Measurements from ENCODE around the gene FAM98C.

The FAM98C gene

GRCh38 chr19:38392707-38393308 is 10.1 kb upstream of the FAM98C start:
- in situ Hi-C loops (cut with MboI; ENCODE audit: low sequenced_read_pairs, unreplicated experiment): no loop called here
- DNase-seq (ENCODE audit: low spot score): no peak
- TF ChIP-seq CTCF (IDR thresholded peaks at IDR 0.05; ENCODE audit: borderline replicate concordance, control extremely low read depth, extremely low read depth, insufficient read depth, missing control alignments): no peak

DNA sequence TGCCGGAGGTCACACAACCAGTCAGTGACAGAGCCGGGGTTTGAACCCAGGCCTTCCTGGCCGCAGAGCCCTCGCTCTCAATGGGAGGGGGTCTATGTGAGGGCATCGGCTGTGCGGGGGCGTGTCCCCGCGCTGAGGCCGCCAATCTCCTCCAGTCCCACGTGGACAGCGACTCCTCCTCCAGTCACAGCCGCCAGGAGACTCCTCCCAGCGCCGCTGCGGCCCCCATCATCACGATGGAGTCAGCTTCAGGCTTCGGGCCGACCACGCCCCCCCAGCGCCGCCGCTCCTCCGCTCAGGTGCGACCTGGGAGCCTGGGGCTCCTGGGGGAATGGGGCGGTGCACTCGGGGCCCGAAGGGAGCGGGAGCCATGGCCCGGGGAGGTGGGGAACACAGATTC is 8.4 kb upstream of the FAM98C start:
- in situ Hi-C loops (cut with MboI; ENCODE audit: low sequenced_read_pairs, unreplicated experiment): no loop called here
- TF ChIP-seq CTCF (IDR thresholded peaks at IDR 0.05; ENCODE audit: borderline replicate concordance, control extremely low read depth, extremely low read depth, insufficient read depth, missing control alignments): no peak
- peak; percentile 86 for DNase-seq (ENCODE audit: low spot score)

GRCh38 chr19:38395381-38396114 is 7.3 kb upstream of the FAM98C start:
- peak; percentile 72 for DNase-seq (ENCODE audit: low spot score)
- in situ Hi-C loops (cut with MboI; ENCODE audit: low sequenced_read_pairs, unreplicated experiment): no loop called here
- no peak for TF ChIP-seq CTCF (IDR thresholded peaks at IDR 0.05; ENCODE audit: borderline replicate concordance, control extremely low read depth, extremely low read depth, insufficient read depth, missing control alignments)

DNA sequence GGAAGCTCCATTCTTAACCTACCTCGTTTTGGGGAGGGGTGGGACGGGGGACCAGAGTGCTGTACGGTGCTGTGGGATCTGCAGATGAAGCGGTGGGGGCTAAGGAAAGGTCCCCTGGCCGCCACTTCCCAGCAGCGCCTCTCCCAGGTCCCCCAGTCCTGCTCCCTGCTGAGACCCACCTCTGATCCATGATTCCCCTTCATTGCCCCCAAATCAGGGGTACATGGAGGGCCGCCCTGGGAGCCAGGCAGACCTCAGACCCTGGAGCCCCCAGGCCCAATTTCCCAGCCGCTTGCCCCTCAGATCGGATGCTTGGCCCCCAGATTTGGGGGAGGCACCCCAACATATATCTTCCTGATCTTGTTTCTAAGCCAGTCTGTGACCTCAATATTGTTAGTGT is 3.8 kb upstream of the FAM98C start:
- no peak for DNase-seq (ENCODE audit: low spot score)
- no peak for TF ChIP-seq CTCF (IDR thresholded peaks at IDR 0.05; ENCODE audit: borderline replicate concordance, control extremely low read depth, extremely low read depth, insufficient read depth, missing control alignments)
- in situ Hi-C loops (cut with MboI; ENCODE audit: low sequenced_read_pairs, unreplicated experiment): no loop called here

DNA sequence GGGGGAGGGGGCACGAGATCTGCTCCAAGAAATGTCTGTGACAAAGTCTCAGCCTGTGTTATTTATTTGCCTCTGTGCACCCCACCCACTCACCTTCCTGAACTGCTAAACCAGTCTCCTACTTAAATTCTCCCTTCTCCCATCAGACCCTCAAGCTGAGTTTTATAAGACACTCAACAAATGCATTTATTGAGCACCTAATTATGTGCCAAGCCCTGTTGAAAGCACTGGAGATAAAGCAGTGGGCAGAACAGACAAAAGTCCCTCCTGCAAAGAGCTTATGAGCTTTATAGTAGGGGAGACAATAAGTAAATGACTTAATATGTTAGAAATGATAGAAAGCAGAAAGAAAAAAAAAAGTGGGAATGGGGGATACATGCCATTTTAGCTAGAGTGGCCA is 3.4 kb upstream of the FAM98C start:
- DNase-seq (ENCODE audit: low spot score): no peak
- TF ChIP-seq CTCF (IDR thresholded peaks at IDR 0.05; ENCODE audit: borderline replicate concordance, control extremely low read depth, extremely low read depth, insufficient read depth, missing control alignments): no peak
- in situ Hi-C loops (cut with MboI; ENCODE audit: low sequenced_read_pairs, unreplicated experiment): no loop called here

GRCh38 chr19:38400361-38400760 is 2.5 kb upstream of the FAM98C start:
- in situ Hi-C loops (cut with MboI; ENCODE audit: low sequenced_read_pairs, unreplicated experiment): loop anchor here (25.0 kb wide), 1 partner anchor 237 kb away; the partner anchor contains the start of gene ACTN4
- no peak for TF ChIP-seq CTCF (IDR thresholded peaks at IDR 0.05; ENCODE audit: borderline replicate concordance, control extremely low read depth, extremely low read depth, insufficient read depth, missing control alignments)

More at GRCh38 chr19:38400361-38400760, 2.5 kb upstream of the FAM98C start:
- DNase-seq (ENCODE audit: low spot score): no peak
